Raji (cell line): ENCODE data around the gene RRAGB.

Source experiments
- POLR2A ChIP-seq: IDR thresholded peaks from 2 replicates; pipeline ENCODE4 v1.6.1; 2011; ENCODE audit warnings: low read depth, low read length, control low read depth; ENCODE audit not compliant: insufficient read depth

Gene RRAGB

DNA sequence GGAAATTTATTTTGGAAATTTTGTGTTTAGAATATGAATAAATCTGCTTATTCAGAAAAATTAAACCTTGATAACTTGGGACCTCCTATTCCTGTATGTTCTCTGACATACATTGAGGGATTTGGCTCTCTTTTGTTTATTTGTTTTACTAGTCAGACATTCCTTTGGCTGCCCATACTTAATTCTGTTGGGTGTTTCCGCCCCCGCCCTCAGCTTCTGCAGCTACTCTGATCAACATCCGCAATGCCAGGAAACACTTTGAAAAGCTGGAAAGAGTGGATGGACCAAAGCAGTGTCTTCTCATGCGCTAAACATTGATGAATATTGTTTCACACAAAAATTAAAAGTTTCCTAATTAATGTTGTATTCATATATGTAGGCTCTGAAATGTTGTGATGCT lies 40.5 kb downstream of the RRAGB start:
- TF ChIP-seq POLR2A: no peak

DNA sequence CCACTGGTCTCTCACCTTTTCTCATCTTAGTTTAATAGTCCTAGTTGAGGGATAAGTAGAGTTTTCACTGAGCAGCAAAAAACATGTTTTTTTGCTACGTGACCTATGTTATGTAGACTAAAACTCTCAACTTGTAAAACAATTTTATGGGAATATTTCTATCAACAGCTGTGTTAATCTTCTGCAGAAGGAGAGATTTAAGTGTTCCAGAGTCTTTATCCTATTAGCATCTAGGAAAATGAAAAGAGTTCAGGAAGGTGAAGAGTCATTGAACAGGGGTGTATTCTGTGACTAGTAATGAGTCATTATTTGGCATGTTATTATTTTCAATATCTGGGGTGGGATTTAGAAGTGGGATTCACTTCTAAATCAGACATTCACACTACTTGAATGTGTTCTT lies 41.9 kb downstream of the RRAGB start:
- no peak for TF ChIP-seq POLR2A

DNA sequence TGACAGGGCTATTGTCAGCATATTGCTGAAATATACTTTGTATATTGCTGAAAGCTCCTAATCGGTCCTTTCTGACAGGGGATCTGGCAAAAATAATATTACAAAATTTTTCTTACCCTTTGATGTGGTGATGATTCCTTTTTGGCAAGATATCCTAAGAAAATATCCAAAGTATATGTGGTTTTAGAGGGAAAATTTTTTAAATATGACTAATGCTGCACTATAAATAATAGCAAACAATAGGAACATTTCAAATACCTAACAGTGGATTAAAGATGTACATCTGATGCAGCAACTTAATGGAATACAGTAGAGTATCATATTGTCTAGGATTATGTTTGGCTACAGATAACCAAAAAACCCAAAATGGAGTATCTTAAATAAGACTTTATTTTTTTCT lies 49.6 kb downstream of the RRAGB start:
- TF ChIP-seq POLR2A: no peak

DNA sequence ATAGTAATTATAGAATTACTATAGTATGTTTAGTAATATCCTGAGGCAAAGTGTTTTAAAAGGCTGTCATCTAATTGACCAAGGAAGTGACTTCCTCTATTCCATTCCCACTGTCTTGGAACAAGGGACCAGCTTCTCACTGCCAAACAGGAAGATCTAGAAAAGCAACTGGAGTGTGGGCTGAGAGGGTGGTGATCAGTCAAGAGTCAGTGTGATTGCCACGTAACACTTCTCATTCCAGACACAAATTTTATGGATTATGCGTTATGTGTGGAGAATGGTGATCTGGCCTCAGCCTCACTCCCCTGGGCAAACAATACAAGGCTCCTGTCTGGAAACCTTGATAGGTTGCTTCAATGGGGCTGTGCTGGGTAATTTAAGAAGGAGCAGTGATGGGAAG lies 60.0 kb downstream of the RRAGB start:
- no peak for TF ChIP-seq POLR2A

DNA sequence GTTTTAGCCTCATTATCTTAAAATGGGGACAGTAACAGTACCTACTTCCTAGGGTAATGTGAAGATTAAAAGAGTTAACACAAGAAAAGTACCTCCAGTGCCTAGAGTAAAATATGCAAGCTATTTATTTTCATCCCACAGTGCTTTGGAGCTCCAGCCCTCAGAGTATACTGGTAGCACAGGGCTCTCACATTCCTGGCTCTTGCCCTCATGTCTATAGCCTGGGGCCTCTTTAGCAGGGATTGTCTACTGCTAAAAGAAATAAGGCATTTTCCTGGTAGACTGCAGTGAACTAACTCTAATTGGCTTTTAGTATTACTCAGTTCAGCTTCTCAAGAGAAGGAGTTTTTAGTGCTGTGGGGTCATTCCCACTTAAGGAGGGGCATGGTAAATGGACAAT lies 60.8 kb downstream of the RRAGB start:
- TF ChIP-seq POLR2A: no peak

DNA sequence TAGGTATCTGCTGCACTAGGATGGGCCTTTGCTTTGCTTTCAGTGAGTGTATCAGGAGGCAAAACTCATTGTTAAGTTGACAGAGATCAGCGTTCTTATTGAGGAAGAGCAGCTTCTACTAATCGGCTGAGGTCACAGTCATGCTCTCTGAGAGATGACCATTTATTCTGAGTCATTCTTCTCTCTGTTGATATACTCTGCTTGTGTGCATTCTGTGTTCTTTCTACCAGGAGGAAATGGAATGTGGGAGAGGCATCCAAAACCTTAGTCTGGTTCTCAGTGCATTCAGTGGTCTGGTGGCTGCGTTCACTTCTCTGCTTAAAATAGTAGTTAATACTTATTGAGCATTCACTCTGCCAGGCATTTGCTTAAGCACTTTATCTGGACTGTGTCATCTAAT lies 66.2 kb downstream of the RRAGB start:
- TF ChIP-seq POLR2A: no peak

DNA sequence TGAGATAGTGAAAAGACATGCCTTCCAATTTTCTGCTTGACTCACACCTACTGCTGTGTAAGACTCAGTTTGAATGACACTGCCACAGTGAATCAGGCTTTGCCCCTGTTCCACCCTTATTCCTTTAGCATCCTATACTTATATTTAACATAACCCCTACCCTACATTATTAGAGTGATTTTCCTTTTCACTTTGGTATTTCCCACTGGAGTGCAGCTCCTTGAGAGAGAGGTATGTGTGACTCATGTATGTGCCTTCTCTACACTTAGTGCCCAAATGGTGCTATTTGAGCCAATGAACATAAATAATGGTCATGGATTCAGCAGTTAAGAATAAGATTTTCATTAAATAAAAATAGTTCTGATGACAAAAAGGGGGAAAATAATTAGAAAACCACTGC lies 69.5 kb downstream of the RRAGB start:
- no peak for TF ChIP-seq POLR2A

DNA sequence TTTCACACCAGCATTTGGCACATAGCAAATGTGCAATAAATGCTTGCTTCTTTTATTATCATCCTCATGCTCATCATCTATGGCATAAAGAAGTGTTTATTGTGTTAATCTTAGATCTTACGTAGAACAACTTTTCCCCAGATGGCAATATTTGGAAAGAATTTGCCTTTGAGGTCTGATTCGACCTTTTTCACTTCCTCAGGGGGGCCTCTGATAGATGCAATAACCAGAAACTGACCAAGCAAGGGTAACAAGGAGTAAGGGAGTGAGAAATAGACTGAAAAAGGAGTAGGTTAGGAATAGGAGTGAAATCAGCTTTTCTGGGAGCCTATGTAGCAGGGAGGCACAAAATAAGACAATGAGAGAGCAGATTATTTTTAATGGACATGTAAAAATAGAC lies 70.2 kb downstream of the RRAGB start:
- TF ChIP-seq POLR2A: no peak

DNA sequence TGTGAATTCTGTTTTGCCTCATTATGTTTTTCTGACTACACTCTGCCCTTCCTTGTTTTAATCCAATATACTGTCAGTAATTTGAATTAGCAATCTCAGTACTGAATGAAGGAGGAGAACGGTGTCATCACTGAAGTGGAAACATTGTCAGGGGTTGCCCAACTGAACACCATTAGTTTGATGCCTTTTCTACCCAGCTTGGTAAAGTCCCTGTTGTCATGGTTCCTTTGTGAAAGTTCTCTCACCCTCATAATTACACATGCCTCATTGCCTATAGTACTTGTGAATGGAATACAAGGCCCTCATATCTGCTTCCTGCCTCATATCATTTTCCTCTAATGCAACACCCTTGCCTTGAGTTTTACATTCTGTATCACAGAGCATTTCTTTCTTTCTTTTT lies 76.9 kb downstream of the RRAGB start:
- TF ChIP-seq POLR2A: no peak

DNA sequence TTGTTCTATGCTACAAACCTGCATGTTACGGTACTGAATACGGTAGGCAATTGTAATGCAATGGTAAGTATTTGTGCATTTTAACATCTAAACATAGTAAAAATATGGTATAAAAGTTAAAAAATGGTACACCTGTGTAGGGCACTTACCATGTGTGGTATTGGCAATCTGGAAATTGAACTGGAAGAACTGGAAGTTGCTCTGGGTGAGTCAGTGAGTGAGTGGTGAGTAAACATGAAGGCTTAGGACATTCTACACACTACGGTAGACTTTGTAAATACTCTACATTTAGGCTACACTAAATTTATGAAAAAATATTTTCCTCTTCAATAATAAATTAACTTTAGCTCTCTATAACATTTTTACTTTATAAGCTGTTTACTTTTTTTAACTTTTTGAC lies 78.9 kb downstream of the RRAGB start:
- no peak for TF ChIP-seq POLR2A

DNA sequence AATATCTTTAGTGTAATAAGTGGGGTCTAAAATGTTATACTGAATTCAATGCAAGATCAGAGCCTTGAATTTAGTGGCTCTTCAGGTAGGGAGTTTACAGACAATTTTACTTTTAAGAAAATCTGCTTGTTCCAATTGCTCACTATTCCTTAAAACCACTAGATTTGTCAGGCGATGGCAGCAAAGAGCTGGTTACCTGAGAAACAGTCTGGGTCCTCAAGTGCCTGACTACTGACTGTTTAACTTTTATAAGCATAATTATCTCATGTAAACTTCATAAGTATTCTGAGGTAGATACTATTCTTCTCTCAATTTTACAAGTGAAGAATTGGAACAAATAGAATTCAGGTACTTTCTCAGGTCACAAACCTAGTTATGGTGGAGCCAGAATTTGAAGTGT lies 84.3 kb downstream of the RRAGB start:
- TF ChIP-seq POLR2A: no peak
